Fibroblast of villous mesenchyme (primary cell): ENCODE results near the gene APCDD1L. TPM values are rescaled to one million over a fixed set of nuclear protein-coding genes. Genes with fewer than 3 reads are reported as not detected.

Source experiments
- DNase-seq: peaks from one replicate; pipeline ENCODE4 v3.0.0-alpha.2; 2010; ENCODE audit warnings: low read depth
- H3K4me3 ChIP-seq: 2 replicates; pipeline ENCODE4 v1.5.1; 2011; ENCODE audit warnings: low read depth, mild to moderate bottlenecking, low read length
- CTCF ChIP-seq: IDR thresholded peaks from 2 replicates; pipeline ENCODE4 v1.5.1; 2012; ENCODE audit warnings: low read depth, mild to moderate bottlenecking, low read length; ENCODE audit not compliant: insufficient read depth
- total RNA-seq: library from RNA; depleted of rRNA; stranded (reverse); fragments of >200 nt; gene quantifications from 2 replicates; pipeline ENCODE4 v1.2.3, GENCODE V29; 2012

Gene APCDD1L
- total RNA-seq, 1 donor = 0.86 TPM

DNA sequence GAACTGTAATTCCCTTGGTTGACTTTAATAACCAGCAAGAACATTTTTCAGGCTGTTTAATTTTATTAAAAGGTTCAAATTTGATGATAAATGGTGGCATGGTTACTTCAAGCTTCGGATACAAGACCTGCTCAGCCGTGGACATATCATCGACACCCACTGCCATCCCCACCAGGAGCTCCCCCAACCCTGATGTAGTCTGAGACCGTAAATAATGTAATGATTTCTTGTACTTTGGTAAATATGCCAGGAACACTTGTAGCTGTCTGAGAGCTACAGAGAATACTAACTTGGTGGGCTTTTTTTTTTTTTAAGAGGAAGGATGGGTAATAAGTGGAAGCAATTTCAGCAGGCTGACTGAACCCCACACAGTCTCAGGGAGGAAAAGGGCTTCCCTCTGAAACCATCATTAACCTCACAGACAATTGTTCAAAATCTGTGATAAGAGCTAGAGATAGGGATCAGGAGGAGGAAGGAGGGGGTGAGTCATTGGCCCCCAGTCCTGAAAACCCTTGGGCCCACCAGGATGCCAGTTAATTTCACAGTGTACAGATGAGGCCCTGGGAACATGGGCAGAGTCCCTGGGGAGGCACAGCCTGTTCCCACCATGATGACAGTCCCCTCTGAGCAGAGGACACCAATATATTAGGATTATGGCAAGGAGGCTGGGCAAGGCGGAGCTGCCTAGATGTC is 56.0 kb downstream of the APCDD1L start:
- no peak overlapping the region for H3K4me3 ChIP-seq
- TF ChIP-seq CTCF = no peak

DNA sequence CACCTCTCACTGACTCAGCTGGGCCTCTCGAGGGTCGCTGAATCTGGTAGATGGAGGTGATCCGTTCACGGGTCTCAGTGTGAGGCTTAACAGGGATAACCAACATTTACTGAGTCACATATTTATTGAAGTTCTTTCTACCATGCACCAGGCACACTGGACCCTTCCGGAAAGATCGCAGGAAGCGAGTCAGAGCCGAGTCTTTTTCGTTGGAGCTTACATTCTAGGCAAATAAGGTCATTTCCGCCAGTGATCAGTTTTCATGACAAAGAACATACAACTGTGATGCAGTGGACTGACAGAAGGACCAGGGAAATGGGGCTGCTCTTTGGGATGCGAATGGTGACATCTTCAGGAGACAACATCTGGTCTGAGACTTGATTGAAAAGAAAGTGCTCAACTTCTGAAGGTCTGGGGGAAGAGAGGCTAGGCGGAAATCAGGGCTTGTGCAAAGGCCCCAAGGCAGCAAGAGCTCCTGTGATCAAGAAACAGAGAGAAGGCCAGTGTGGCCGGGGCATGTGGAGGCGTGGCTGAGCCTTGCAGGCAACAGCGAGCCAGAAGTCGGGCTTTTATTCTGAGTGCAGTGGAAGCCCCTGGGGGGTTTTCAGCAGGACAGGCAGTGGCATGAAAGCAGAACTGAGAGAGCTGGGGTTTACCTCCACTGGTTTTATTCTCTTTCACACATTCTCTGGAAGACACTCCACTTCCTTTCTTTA is 56.7 kb downstream of the APCDD1L start:
- no peak for DNase-seq
- TF ChIP-seq CTCF = no peak

More for the DNA sequence above, 56.0 kb downstream of the APCDD1L start:
- DNase-seq = no peak

DNA sequence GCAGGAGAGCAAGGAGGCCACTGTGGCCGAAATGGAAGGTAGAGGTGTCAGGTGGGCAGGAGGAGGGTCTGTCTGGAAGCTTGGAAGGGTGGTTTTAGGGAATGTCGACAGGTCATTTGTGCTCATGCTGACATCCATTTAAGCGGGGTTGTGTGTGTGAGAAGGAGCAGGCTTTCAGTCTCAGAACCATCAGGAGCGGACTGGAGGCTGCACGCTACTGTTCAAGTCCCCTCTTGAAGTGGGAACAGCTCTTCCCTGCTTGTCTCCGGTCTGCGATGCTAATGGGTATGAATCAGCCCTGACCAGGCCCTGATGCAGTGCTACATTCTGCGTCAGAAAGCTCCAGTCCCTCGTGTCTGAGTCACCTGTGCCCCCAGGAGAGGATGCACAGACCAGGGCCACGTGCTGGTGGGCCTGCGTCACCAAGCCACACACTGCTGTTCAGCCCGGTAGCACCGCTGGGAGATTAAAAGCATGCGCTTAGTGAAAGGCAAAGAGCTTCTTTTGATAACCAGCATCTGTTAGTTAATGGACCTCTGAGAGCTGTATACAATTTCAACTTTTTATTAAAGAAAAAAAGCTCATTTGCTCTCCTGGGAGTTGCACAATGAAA is 58.0 kb downstream of the APCDD1L start:
- DNase-seq = no peak
- TF ChIP-seq CTCF = no peak
- no peak overlapping the region for H3K4me3 ChIP-seq

More for the DNA sequence above, 56.7 kb downstream of the APCDD1L start:
- no peak overlapping the region for H3K4me3 ChIP-seq

DNA sequence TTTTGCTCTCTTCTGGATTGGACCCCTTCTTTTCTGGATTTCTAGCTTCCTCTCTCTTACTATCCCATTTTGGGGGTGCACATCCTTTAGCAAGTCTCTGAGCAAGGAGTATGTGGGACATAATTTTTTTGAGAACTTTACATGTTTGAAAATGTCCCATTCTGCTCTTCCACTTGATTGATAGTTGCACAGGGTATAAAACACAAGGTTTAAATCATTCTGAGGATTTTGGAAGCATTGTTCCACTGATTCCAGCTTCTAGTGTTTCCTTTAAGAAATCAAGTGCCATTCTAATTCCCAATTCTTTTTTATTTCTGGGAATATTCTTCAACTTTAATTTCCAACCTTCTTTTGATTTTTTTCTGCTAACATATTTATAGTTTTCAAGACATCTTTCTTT is 60.7 kb downstream of the APCDD1L start:
- H3K4me3 ChIP-seq = no peak overlapping the region
- TF ChIP-seq CTCF = no peak
- DNase-seq = no peak

DNA sequence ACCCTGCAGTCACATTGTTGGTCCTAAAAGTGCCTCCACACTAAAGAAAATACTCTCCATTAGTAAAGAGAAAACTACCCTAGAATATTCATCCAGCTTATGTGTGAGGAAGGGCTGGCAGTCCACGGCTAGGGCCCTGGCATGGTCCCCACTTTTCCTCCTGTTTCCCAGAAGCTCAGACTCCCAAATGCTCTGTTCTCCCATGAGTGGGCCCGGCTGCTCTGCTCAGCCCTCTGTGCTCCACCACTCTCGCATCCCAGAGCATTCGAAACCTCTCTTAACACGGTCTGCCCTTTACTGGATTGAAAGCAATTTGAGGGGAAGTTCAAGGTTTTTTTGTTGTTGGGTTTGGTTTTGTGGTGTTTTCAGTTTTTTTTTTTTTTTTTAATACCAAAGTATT is 61.8 kb downstream of the APCDD1L start:
- DNase-seq = no peak
- no peak overlapping the region for H3K4me3 ChIP-seq
- TF ChIP-seq CTCF = no peak

- TF ChIP-seq CTCF = no peak
- no peak overlapping the region for H3K4me3 ChIP-seq
- DNase-seq = no peak
These were observed 62.4 kb downstream of the APCDD1L start for GRCh38 chr20:58452667-58453255.
